C4-2B (cell line): Measurements from ENCODE around the gene SMG6.

ENCODE experiments used
- CTCF ChIP-seq: fragments of 450-650 bp; conservative IDR thresholded peaks from 2 replicates; pipeline ENCODE4 v1.5.1; 2017; ENCODE audit warnings: mild to moderate bottlenecking
- ZFX ChIP-seq: fragments of 450-650 bp; IDR thresholded peaks from 2 replicates; pipeline ENCODE4 v1.6.1; 2017

DNA sequence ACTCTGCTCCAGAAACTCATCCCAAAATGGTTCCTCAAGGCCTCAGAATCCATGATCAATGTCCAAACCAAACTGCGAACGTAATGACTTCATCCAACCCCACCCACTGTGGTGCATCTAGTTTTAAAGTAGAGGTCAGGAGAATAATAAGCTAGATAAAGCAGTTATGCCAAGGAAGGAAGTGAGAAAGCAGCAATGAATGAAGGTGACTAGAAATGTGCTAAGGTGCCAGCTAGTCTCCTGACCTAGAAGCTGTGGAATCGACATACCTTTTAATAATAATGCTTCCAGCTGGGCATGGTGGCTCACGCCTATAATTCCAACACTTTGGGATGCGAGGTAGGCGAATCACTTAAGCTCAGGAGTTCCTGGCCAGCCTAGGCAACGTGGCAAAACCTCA is 99.2 kb downstream of the SMG6 start:
- TF ChIP-seq CTCF (no peak), ZFX (no peak)
